GM19351 (cell line): ENCODE measurements around the gene SRGAP3.

Experiments used
- ATAC-seq: cut with Tn5 transposase; IDR thresholded peaks from one replicate; pipeline ENCODE4 v1.9.1; 2021; ENCODE audit warnings: mild to moderate bottlenecking, moderate library complexity; ENCODE audit not compliant: unreplicated experiment

SRGAP3 gene

DNA sequence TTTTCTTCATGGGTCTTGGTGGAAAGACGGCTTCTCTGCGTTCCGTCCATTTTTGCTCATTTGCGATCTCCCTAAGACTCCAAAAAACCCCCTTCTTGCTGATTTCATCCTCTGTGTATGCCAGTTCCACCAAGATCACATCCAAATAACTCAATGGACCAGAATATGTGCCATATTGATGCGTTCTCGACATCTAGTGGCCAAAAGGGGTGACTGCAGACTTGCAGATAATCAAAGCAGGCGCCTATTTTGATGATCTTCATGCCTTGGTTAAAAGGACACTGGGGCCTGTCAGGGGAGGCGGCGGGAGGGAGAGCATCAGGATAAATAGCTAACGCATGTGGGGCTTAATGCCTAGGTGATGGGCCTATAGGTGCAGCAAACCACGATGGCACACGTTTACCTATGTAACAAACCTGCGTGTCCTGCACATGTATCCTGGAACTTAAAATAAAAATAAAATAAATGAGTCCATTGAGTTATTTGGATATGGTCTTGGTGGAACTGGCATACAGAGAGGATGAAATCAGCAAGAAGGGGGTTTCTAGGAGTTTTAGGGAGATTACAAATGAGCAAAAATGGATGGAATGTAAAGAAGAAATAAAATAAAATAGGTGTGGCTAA is 182.0 kb downstream of the SRGAP3 start:
- peak; percentile 93 for ATAC-seq

DNA sequence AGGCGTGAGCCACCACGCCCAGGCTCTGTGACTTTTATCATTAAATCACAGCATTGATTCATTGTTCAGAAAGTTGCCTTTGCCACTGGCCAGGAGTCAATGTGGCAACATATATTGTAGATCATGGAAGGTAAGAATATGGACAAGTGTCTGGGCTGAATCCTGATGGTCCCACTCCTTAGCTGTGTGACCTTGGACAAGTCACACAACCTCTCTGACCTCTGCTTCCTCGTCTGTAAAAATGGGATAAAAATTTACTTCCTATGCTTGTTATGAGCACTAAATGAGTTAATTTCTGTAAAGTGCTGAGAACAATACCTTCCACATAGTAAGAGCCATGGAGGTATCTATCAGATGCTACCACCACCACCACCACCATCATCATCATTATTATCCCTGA is 182.7 kb downstream of the SRGAP3 start:
- ATAC-seq, result no peak

DNA sequence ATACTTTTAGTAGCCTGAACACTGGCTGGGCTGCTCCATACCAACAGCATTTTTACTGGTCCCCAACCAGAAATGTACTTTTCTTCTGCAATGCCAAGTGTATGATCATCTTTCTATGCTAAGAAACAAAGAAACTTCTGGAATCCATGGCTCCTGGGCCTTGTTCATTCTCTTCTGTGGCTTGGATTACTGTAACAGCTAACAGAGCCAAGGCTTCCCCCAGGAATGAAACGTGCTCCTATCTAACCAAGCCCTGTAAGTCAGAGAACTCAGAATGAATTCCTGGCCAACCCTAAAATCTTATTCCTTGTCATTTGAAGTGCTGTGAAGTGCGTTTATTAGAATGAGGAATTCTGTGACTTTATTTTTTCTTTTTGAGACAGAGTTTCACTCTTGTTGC is 183.3 kb downstream of the SRGAP3 start:
- no peak for ATAC-seq

DNA sequence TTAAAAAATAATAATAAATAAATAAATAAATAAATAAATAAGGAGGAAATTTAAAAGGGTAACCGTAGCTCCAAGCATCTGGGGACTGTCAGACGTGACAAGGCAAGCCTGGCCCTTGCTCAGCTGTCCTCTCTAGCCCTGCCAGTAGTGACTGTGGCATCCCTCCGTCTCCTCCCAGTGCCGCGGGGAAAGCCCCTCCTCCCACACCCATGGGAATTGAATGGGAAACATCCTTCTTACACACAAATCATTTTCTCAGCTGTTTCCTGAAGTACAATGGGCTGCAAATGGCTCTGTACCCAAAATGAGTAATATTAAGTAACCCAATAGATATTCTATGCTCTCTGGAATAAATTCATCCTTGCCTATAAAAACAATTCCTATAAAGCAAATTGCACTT is 184.6 kb downstream of the SRGAP3 start:
- no peak for ATAC-seq

DNA sequence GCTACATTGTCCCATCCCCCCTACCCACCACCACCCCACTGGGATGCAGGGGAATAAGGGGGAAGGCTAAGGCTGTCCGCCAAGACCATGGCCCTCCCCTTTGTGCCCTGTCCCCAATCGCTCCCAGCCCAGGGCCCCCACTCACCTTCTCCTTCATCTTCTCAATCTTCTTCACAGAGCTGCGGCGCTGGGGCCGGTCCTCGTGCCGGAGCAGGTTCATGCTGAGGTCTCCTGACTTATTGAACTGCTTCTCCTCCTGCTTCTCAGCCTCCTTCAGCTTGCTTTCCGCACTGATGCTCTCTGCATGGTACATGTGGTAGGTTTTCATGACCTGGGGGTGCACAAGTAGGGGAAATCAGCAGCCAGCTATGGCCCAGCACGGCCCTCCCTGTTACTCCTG is 185.2 kb downstream of the SRGAP3 start:
- ATAC-seq, result no peak

DNA sequence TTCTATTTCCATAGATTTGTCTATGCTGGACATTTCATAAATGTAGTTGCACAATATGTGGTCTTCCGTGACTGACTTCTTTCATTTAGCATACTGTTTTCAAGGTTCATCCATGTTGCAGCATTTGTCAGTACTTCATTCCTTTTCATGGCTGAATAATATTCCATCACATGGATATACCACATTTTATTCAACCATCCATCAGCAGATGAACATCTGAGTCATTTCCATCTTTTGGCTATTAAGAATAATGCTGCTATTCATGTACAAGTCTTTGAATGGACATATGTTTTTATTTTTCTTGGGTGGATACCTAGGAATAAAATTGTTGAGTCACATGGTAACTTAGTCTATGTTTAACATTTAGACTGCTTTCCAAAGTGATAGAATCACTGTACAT is 186.9 kb downstream of the SRGAP3 start:
- ATAC-seq, result no peak

DNA sequence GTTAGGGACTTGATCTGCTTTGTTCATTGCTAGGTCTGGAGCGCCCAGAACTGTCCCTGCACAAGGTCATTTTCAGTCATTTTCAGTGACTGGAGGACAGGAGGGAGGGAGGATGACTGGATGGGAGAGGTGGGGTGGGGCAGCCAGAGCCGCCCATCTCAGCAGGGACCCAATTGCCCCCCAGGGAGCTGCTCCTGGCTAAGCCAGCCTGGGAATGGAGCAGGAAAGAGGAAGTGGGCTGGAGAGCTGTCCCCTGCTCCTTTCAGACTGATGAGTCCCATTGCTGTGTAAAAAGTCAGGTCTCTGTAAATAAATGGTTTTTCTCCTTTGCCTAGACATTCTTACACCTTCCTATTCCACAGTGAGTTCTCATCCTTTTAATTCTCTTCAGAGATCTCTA is 187.8 kb downstream of the SRGAP3 start:
- no peak for ATAC-seq

DNA sequence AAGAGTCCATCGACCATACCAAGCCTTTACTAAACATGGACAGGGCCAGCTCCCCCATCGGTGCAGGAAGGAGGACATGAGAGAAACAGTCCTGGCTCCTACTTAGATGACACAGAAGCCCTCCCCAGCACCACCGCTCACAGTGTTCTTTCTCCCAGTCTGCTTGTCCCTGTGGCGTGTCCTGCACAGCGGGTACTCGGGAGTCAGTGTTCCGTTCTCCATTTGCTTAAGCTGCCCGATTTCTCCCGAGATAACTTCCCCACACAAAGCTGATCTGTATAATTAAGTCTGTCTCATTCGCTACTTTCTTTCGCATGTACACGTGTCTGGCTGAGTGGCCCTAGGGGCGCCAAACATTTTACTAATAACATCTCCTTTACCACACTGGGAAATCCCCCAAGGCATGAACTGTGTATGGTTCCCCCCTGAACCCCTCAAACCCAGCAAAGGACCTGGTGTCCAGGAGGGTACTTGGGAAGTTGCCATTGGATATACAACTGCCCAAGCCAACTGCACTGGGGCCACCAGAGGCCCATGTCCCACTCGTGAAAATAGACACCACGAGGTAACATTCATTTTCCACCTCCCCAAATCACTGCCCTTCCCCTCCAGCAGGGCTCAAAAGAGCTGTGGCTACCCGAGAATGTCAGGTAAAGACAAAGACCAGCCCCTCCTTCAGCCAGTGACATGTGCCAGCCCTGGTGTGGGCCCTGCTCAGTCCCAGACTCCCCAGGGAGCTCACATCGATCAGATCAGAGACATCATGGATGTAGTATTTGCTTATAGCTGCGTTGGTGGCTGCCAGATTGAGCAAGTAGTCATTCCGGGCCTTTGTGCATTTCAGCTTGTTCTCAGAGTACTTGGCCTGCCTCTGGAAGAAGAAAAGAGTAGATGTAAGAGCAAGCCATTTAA is 189.7 kb downstream of the SRGAP3 start:
- ATAC-seq, result no peak

DNA sequence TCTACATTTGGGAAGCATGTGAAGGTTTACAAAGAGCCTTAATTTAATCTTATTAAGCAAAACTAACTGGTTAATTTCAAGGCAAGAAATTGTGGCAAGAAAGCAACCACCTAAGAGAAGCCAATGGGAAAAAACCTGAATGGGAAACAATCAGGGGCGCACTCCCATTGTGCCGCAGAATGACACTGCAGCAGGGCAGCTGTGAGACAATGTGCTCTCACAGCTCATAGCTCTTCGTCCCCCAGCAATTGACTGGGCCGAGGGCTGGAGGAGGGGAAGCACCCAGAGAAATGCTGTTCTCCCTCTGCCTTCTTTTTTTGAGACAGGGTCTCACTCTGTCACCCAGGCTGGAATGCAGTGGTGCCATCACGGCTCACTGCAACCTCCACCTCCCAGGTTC is 192.9 kb downstream of the SRGAP3 start:
- no peak for ATAC-seq

DNA sequence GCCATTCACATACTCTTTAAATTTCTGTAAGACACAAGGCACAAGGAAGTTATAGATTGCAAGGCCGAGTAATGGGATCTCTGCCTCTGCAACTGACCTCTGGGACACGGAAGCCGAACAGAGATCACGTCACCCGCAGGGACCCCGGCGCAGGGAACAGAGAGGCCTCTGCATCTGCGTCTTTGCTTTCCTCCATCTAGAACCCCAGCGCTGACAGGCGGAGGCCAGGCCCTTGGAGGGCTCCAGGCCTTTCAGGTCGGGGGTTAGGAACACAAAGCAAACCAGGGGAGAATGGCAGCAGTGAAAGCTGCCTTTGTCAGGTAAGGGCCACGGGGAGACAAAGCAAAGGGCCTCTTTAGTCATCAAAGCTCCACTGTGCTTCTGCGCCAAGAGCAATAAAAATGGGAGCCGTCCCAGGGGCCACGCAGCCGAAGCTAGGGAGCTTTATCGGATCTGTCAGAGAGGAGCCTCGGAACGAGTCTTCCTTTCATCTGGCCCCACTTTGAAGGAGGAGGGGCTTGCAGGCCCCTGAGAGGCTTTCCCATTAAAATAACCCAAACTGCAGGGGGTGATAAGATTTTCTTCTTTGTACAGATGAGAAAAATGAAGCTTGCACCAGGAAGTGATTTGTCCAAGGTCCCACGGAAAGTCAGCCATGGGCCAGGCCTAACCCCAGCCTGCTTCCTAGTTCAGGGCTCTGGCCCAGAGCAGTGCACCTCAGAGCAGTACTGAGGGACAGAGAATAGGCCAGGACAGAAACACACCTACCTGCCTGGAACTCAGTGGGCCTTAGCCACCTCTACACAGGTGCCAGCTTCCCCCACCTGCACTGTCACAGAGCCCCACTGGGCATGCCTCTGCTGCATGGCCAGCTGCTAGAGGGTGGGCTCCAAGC is 201.7 kb downstream of the SRGAP3 start:
- no peak for ATAC-seq

DNA sequence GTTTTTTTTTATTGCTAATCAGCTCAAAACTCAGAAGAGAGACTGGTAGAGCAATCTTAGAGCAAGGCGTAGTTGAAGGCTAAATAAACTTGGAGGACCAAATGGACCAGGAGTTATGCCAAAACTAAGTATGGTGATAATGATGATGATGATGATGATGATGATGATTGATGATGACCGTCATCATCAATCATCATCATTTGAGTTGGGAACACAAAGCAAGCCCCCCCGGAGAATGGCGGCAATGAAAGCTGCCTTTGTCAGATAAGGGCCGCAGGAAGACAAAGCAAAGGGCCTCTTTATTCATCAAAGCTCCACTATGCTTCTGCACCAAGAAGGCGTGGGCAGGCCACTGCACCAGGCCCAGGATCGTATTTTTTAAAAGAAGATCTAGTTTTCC is 204.1 kb downstream of the SRGAP3 start:
- ATAC-seq, result no peak

DNA sequence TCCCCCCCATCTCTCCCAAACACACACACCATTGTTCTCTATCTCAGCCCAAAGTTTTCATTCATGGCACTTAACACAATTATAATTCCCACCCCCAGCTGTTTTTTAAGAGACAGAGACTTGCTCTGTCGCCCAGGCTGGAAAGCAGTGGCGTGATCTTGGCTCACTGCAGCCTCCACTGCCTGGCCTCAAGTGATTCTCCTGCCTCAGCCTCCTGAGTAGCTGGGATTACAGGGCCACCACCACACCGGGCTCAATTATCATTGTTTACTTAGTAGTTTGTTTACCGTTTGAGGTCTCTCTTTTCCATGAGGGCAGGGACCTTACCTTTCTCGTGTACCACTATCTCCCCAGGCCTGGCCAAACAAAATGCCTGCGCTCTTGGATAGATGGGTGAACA is 206.4 kb downstream of the SRGAP3 start:
- no peak for ATAC-seq

DNA sequence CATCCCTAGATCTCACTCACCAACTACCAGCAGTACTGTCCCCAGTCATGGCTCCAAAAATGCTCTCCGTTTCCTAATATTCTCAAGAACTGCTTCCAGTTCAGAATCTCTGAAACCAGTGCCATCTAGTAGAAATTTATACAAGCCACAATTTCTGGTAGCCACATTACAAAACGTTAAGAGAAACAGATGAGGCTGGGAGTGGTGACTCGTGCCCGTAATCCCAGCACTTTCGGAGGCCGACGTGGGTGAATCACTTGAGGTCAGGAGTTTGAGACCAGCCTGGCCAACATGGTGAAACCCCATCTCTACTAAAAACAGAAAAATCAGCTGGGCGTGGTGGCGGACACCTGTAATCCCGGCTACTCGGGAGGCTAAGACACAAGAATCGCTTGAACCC is 207.8 kb downstream of the SRGAP3 start:
- no peak for ATAC-seq

DNA sequence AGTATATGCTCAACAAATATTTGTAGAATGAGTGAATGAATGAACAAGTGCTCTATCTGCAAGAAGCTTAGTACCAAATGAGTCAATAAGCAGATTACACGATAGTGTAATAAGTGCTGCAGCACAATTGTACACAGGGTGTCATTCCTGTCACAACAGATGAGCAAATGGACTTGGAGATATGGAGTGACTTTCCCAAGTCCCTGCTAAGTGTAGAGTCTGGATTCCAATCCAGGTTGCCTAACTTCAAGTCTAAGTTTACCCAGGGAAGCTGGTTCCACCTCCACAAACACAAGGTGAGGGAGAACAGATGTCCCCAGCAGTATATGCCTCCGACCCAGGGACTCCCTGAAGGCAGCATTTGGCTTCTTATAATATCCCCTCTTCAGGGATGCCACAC is 208.4 kb downstream of the SRGAP3 start:
- no peak for ATAC-seq

DNA sequence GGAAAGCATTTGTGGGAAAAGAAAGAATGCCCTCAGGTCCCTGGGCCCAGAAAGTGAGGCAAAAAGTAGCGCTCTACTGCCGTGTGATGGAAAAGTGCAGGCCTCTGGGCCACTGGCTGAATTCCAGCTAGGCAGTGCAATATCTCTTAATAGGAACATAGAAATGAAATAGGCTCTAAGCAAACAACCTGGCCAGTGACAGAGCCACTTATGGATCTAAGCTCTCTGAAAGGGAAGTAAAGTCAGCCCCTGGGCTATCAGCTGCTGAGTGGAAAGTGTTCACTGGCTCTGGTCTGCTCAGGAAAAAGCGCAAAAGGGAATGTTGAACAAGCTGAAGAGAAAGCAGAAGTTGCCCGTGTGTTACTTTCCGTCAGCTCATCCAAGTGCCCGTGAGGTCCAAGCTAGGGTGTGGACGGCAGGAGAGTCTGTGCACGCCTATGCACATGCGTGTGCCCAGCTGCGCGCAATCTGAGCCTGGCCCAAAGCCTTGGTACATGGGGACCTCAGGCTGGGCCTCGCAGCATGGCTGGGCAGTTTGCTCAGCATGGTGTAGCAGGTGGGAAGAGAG is 212.2 kb downstream of the SRGAP3 start:
- ATAC-seq, result no peak

DNA sequence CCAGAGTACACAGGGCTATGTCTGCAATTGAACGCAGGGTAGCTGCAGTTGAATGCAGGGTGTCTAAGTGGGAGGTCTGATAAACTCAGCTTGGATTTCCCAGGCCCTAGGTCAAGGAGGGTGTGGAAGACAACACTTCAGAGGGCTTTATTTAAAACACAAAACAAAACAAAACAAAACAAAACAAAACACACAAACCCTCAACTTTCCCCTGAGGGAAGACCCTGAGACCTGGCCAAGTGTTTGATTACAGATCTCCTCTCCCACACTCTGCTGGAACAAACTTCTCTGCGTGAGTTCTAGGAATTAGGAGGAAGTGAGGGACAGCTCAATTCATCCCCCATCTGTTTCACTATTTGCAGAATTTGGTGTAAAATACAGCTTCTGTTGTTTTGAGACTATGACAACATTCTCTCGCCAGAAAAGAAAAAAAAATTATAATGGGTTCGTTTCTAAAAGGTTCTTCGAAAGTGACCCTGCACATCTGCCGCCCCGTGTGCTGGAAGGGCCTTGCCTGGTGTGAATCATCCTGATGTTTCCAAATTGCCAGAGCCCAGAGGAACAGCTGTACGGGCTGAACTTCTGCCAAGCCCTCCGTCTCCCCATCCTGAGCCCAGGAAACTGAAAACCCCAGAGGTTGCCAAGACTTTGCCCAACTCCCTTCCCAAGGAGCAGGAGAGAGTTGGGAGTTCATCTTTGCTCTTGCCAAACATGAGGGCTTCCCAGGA is 212.9 kb downstream of the SRGAP3 start:
- ATAC-seq, result no peak

DNA sequence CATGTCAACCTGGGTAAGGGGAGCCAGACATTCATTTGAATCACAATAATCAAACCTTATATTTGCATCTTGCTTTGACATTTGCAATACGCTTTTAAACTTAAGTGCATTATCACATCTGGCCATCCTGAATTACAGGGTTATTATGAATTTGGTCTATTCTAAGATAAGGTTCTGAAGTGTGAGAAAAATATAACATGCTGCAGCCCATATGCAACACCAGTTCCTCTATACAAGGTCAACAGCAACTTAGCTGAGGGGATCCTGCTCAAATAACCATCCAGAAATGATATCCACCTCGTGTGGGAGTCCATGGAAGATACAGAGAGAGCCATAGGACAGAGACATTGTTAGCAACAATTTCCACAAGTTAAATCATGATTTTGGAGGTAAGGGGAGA is 213.5 kb downstream of the SRGAP3 start:
- ATAC-seq, result no peak

DNA sequence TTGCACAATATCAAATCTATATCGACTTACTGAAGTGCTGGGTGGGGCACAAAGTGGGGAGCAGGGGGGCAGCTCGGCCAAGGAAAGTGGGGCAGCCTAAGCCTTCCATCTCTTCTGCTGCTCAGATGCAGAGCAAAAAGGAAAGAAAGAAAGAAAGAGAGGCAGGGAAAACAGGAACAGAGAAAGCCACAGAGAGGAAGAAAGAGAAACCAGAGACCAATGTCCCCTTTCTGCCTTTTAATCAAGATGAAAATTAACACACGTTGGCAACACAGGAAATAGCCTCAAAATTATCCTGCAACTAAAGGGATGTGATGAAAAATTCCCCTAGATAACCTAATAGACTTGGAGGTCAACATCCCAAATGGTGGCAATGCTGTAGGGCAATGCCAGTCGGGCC is 214.0 kb downstream of the SRGAP3 start:
- no peak for ATAC-seq

DNA sequence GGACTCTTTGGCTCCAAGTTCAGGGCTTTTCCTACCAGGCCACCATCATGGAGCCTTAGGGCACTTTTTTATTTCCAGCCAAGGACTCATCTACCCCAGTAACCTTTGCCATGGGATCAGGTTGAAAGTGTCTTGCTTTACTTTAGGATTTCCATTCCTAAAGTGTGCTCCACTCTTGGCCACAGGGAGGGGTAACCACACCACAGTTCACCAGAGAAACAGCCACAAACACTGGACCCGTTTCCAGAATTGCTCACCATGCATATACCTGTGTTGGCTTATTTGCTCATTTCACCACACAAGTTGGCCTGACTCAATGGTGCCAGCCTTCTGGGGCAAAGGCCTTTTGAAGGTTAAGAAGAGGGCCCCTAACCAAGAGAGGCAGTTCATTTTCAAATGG is 215.6 kb downstream of the SRGAP3 start:
- no peak for ATAC-seq

DNA sequence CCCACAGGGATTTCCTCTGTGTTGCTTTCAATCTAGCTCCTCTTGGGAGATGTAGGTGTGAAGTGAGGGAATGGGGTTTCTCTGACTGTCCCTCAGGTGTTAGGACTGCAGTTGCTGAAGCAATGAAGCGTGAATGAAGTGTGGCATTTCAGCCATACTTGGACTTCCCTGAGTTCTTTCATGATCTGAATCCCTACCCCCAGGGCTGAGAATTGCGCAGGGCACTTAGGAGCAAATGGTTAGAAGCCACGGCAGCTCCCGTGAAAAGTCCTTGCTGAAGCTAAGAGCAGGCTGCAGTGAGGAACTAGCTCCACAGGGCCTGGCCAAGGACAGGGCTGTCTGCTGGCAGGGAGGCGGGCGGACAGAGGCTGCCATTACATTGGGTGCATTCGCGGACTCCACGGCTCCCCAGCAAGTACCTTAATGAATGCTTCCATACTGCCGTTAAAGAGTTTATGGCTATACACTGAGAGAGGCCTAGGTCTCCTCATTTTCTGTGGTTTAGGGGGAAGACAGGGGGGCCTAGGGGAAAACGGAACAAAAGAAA is 217.1 kb downstream of the SRGAP3 start:
- ATAC-seq, result no peak
